ENCODE measurements around the gene UBD.

Gene UBD

GRCh38 chr6:29559524-29560287 is at the start of gene UBD:
UBD (minus strand) TSS chr6:29559732; CDS start chr6:29559701, 31 bp downstream.
- no peak within 1 kb of the TSS for H3K4me3 ChIP-seq (ENCODE audit: low read length, poor library complexity, severe bottlenecking)
- H3K27me3 ChIP-seq (ENCODE audit: insufficient read depth, low read length, poor library complexity, severe bottlenecking) = no peaks in the 10 kb centered on the region
- H3F3A ChIP-seq (ENCODE audit: low read depth) = no peaks in the 10 kb centered on the region
- H3K9me3 ChIP-seq (ENCODE audit: insufficient read depth, low read depth, low read length) = no peaks in the 10 kb centered on the region
- TF ChIP-seq EZH2phosphoT487 (IDR thresholded peaks at IDR 0.05; ENCODE audit: borderline replicate concordance) (no peak), CTCF (conservative IDR thresholded peaks at IDR 0.05; ENCODE audit: low read length) (no peak)
- H3K36me3 ChIP-seq (ENCODE audit: insufficient read depth, low read length) = no peaks in the 10 kb centered on the region
- no peak within 1 kb of the TSS for H3K9ac ChIP-seq (ENCODE audit: low read depth, low read length, poor library complexity, severe bottlenecking)
- no peak within 1 kb of the TSS for H3K4me2 ChIP-seq (ENCODE audit: low read depth, low read length, poor library complexity, severe bottlenecking)
- no peak within 1 kb of the TSS for H2AFZ ChIP-seq (ENCODE audit: low read length)
- no peaks in the 10 kb centered on the region for H3K4me1 ChIP-seq (ENCODE audit: insufficient read depth, low read length, poor library complexity, severe bottlenecking)
- no peaks in the 10 kb centered on the region for H3K79me2 ChIP-seq (ENCODE audit: insufficient read depth, low read length)
- no peaks in the 10 kb centered on the region for H4K20me1 ChIP-seq (ENCODE audit: insufficient read depth, low read length, poor library complexity, severe bottlenecking)
- no peaks in the 10 kb centered on the region for H3K9me2 ChIP-seq (replicated peaks; ENCODE audit: low read depth, low read length)

GRCh38 chr6:29608131-29608530 is 48.6 kb upstream of the UBD start:
- H2AFZ ChIP-seq (ENCODE audit: low read length) = no peak overlapping the region
- no peak overlapping the region for H3K9ac ChIP-seq (ENCODE audit: low read depth, low read length, poor library complexity, severe bottlenecking)
- no peak overlapping the region for H3K4me2 ChIP-seq (ENCODE audit: low read depth, low read length, poor library complexity, severe bottlenecking)
- no peaks in the 10 kb centered on the region for H3K4me1 ChIP-seq (ENCODE audit: insufficient read depth, low read length, poor library complexity, severe bottlenecking)
- no peaks in the 10 kb centered on the region; the same call in 1 of the 2 replicates for H3K36me3 ChIP-seq (ENCODE audit: insufficient read depth, low read length)
- H3K27me3 ChIP-seq (ENCODE audit: insufficient read depth, low read length, poor library complexity, severe bottlenecking) = no peaks in the 10 kb centered on the region
- no peaks in the 10 kb centered on the region for H3K79me2 ChIP-seq (ENCODE audit: insufficient read depth, low read length)
- H3F3A ChIP-seq (ENCODE audit: low read depth) = no peaks in the 10 kb centered on the region
- no peak overlapping the region for H3K4me3 ChIP-seq (ENCODE audit: low read length, poor library complexity, severe bottlenecking)
- H4K20me1 ChIP-seq (ENCODE audit: insufficient read depth, low read length, poor library complexity, severe bottlenecking) = no peaks in the 10 kb centered on the region
- H3K9me2 ChIP-seq (replicated peaks; ENCODE audit: low read depth, low read length) = no peaks in the 10 kb centered on the region
- TF ChIP-seq CTCF (conservative IDR thresholded peaks at IDR 0.05; ENCODE audit: low read length) = no peak
- TF ChIP-seq EZH2phosphoT487 (IDR thresholded peaks at IDR 0.05; ENCODE audit: borderline replicate concordance) = no peak
- no peaks in the 10 kb centered on the region for H3K9me3 ChIP-seq (ENCODE audit: insufficient read depth, low read depth, low read length)

GRCh38 chr6:29603930-29604329 is 44.4 kb upstream of the UBD start:
- TF ChIP-seq EZH2phosphoT487 (IDR thresholded peaks at IDR 0.05; ENCODE audit: borderline replicate concordance) (no peak), CTCF (conservative IDR thresholded peaks at IDR 0.05; ENCODE audit: low read length) (no peak)
- H3K9me2 ChIP-seq (replicated peaks; ENCODE audit: low read depth, low read length) = no peaks in the 10 kb centered on the region
- H3K9ac ChIP-seq (ENCODE audit: low read depth, low read length, poor library complexity, severe bottlenecking) = no peak overlapping the region
- no peaks in the 10 kb centered on the region for H3K9me3 ChIP-seq (ENCODE audit: insufficient read depth, low read depth, low read length)
- no peaks in the 10 kb centered on the region for H3K4me1 ChIP-seq (ENCODE audit: insufficient read depth, low read length, poor library complexity, severe bottlenecking)
- H3K4me2 ChIP-seq (ENCODE audit: low read depth, low read length, poor library complexity, severe bottlenecking) = no peak overlapping the region
- no peaks in the 10 kb centered on the region for H3K79me2 ChIP-seq (ENCODE audit: insufficient read depth, low read length)
- no peaks in the 10 kb centered on the region for H3K27me3 ChIP-seq (ENCODE audit: insufficient read depth, low read length, poor library complexity, severe bottlenecking)
- H2AFZ ChIP-seq (ENCODE audit: low read length) = no peak overlapping the region
- no peaks in the 10 kb centered on the region for H3F3A ChIP-seq (ENCODE audit: low read depth)
- no peak overlapping the region for H3K4me3 ChIP-seq (ENCODE audit: low read length, poor library complexity, severe bottlenecking)
- H3K36me3 ChIP-seq (ENCODE audit: insufficient read depth, low read length) = no peaks in the 10 kb centered on the region; the same call in 1 of the 2 replicates
- H4K20me1 ChIP-seq (ENCODE audit: insufficient read depth, low read length, poor library complexity, severe bottlenecking) = no peaks in the 10 kb centered on the region

Measured in Loucy (cell line).